HUDEP-2 (cell line): ENCODE data around the gene SAMHD1.
"Not testable (repeated sequence)": the region's sequence is repeated elsewhere in the genome, so short reads cannot be mapped to it uniquely, and the experiment has no call there.

Experiments
- DNase-seq, 76 experiments: peaks; one replicate each; lab custom pipeline; 2025; ENCODE audit not compliant: unreplicated experiment in 76 of 76; lab: John Stamatoyannopoulos, UW

SAMHD1 gene

DNA sequence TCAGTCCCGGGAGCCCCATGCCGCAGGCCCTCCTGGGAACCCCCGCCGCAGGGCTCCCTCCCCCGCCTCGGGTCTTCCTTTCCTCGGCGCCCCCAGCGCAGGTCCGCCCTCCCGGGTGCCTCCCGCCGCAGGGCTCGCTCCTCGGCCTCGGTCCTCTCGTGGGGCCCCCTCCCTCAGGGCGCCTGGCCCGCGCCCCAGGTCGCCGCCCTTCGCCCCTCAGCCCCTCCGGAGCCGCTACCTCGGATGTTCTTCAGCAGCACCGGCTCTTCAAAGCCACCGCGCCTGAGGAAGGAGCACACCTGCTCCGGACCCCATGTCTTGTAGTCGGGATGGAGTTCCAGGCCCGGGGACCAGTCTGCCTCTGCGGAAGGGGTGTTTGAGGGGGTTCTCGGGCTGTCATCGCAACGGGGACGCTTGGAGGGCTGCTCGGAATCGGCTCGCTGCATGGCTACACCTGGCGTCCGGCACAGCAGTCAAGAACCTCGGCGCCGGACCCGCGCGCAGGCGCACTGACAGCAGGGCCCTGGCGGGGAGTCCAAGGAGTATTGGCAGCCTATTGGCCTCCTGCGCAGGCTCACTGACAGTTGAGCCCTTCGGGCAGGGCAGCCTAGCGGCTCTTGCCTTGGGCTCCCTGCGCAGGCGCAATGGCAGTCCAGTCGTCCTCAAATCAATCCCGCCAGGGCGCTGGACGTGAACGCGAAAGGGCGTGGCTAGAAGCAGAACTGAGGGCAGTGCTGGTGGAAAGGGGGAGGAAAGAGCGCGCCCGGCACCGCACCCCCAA, at the start of gene SAMHD1:
Gene SAMHD1, minus strand, starts transcription at position 511 of the 781 bp plus-strand sequence. Its CDS starts 65 bp downstream, at position 446.
- DNase-seq: peak in 75 of 76 experiments; percentile 52 to 99 (median 94)

DNA sequence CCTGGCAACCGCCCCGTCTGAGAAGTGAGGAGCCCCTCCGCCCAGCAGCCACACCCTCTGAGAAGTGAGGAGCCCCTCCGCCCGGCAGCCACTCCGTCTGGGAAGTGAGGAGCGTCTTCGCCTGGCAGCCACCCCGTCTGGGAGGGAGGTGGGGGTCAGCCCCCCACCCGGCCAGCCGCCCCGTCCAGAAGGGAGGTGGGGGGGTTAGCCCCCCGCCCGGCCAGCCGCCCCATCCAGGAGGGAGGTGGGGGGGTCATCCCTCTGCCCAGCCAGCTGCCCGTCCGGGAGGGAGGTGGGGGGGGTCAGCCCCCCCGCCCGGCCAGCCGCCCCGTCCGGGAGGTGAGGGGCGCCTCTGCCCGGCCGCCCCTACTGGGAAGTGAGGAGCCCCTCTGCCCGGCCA, 48.7 kb upstream of the SAMHD1 start:
- DNase-seq: not testable (repeated sequence)

DNA sequence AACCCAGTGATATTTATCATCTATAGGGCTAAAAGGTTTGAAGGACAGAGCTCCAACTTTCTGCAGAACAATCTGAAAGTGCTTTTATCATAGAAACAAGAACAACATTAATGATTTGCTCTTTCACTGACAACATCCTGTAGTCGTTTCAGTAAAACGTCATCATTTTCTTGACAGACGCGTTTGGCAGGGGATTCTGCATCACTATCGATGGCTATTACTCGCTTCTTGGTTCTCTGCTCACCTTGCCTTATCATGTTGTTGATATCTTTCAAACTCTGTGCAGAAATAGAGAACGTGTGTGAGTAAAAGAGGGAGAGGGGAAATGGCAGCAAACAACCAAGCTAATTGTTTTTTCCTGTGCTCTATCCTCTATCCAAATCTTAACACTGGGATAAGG, 47.1 kb upstream of the SAMHD1 start:
- no peak for DNase-seq

DNA sequence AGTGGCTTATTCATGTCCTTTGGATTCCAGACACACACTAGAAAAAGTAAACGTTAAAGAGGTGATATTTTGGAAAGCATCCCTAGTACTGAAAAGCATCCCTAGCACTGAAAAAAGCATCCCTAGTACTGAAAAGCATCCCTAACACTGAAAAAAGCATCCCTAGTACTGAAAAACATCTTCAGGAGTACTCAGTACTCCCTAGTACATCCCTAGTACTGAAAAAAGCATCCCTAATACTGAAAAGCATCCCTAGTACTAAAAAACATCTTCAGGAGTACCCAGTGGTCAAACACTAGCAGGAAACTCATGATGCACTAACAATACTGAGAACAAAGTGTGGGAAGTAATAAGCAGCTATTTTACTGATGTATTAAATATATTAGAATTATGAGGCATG, 45.6 kb upstream of the SAMHD1 start:
- DNase-seq: no peak

DNA sequence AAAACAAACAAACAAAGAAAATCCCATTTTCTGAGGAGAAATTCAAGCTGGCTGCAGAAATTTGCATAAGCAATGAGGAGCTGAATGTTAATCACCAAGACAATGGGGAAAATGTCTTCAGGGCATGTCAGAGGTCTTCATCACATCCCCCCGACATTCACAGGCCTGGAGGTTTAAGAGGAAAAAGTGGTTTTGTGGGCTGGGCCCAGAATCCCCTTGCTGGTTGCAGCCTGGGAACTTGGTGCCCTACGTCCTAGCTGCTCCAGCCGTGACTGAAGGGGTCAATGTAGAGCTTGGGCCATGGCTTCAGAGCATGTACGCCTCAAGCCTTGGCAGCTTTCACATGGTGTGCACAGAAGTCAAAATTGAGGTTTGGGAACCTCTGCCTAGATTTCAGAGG, 42.7 kb upstream of the SAMHD1 start:
- not testable (repeated sequence) for DNase-seq

DNA sequence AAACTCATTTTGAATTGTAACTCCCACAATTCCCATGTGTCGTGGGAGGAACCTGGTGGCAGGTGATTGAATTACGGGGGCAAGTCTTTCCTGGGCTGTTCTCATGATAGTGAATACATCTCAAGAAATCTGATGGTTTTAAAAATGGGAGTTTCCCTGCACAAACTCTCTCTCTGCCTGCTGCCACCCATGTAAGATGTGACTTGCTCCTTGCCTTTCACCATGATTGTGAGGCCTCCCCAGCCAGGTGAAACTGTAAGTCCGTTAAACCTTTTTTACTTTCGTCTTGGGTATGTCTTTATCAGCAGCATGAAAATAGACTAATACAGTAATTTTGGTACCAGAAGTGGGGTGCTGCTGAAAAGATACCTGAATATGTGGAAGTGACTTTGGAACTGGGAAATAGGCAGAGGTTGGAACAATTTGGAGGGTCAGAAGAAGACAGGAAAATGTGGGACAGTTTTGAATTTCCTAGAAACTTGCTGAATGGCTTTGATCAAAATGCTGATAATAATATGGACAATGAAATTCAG, 41.4 kb upstream of the SAMHD1 start:
- peak in 1 of 76 experiments; percentile 5 for DNase-seq

DNA sequence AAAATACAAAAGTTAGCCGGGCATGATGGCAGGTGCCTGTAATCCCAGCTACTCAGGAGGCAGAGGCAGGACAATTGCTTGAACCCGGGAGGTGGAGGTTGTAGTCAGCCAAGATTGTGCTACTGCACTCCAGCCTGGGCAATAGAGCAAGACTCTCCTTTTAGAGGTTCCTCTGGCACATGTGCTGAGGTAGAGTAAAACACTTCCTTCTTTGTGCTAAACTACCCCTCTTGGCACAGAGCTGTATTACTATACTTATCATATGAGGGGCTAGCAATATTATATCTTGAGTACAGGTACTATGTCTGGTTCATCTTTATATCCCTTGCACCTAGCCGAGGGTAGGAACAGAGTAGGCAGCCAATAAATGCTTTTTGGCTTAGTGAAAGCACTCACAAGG, 40.2 kb upstream of the SAMHD1 start:
- DNase-seq: no peak

DNA sequence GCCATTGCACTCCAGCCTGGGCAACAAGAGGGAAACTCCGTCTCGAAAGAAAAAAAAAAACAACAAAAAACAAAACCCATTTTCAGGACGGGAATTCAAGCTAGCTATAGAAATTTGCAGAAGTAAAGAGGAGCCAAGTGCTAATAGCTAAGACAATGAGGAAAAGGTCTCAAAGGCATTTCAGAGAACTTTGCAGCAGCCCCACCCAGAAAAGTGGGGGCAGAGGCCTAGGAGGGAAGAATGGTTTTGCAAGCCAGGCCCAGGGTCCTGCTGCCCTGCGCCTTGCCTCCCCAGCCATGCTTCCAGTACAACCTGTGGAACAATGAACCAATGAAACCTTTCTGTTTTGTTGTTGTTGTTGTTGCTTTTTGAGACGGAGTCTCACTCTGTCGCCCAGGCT, 38.3 kb upstream of the SAMHD1 start:
- no peak for DNase-seq

DNA sequence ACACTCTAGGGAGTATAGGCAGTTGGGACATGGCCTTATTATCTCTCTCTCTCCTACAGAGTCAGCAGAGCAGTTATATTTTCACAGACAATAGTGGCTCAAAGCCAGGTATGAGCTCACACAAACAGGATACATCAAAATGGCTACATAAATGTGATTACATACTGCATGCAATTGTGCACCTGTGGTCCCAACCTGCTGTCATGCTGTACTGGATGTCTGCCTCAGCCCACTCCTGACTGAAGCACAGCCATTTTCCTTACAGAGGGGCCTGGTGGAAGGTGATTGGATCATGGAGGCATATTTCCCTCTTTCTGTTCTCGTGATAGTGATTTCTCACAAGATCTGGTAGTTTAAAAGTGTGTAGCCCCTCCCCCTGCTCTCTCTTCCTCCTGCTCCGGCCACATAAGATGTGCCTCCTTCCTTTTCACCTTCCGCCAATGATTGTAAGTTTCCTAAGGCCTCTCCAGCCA, 37.0 kb upstream of the SAMHD1 start:
- no peak for DNase-seq

DNA sequence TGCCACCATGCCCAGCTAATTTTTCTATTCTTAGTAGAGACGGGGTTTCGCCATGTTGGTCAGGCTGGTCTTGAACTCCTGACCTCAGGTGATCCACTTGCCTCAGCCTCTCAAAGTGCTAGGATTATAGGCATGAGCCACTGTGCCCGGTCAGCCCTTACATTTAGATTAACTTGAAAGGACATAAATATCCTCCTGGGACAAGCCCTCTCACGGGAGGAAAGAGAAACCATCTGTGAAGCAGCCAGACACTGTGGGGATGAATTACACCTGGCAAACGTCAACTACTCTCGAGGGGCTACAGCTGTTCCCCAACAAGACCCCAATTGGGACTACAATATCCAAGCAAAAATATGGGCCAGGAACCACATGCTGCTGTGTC, 32.7 kb upstream of the SAMHD1 start:
- no peak for DNase-seq

DNA sequence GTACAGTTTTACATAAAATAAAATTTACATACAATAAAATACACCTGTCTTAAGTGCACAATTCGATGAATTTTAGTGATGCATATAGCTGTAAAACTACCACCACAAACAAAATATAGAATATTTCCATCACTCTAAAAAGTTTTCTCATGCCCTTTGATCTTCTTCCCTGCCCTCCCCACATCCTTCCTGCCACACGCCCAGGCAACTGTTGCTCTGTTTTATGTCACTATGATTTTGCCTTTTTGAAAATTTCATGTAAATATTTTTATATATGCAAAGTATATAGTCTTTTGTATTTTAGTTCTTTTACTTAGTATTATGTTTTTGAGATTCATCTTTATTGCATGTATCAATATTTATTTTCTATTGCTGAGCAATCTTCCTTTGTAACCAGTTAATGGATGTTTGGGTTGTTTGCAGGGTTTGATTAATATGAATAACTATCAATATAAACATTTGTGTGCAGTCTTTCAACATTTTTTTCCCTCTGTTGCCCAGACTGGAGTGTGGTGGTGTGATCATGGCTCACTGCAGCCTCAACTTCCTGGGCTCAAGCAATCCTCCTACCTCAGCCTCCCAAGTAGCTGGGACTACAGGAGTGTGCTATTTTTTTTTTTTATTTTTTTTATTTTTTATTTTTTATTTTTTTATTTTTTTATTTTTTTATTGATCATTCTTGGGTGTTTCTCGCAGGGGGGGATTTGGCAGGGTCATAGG, 23.8 kb upstream of the SAMHD1 start:
- DNase-seq: no peak

DNA sequence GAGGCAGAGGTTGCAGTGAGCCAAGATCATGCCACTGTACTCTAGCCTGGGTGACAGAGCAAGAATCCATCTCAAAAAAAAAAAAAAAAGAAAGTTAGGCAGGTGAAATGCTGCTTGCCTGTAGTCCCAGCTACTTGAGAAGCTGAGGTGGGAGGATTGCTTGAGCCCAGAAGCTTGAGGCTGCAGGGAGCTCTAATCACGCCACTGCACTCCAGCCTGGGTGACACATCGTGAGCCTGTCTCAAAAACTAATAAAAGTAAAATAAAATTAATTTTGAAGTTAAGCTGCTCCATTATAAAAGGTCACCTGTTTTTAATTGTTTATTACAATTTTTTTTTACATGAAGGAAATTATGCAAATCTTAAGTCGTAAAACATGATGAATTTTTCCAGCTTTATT, 23.2 kb upstream of the SAMHD1 start:
- no peak for DNase-seq

DNA sequence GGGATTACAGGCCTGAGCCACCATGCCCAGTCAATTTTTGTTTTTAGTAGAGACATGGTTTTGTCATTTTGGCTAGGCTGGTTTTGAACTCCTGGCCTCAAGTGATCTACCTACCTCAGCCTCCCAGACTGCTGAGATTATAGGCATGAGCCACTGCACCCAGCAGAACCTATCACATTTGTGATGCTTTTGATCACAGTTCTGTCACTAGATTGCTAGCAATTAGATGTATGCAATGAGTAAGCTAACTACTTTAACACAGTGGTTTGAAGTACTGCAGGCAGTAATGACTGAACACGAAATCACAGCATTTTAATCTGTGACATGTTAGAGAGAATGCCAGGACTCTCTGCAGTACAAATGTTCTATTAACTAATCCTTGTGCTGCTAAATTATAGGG, 19.6 kb upstream of the SAMHD1 start:
- DNase-seq: no peak

DNA sequence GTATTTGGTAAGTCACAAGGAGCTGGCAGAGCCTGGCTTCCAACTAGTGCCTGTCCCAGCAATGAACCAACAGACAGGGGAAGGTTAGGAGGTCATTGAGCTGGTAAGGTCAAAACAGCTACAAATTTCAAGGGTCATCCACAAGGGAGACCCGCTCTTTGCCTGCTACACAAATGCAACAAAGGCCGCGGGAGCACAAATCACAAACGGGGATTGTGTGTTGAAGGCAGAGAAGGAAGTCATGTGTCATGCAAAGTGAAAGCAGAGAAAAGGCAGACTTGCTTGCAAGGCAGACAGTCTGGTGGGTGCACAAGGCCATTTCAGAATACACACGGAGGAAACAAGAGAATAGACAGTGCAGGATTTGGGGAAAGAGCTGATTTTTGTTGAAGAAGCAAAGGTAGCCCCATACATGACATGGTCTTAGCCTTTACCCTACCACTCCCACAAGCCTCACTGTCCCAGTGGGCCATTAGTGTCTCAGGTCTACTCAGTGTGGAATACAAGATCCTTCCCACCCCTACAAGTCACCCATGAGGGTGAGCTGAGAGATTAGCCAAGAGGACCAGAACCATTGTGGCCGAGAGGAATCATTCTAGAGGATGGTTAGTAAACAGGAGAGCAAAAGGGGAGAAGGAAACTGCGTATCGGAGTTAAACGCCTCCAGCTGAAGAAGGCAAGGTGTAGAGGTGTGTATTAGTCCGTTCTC, 18.1 kb upstream of the SAMHD1 start:
- DNase-seq: no peak

DNA sequence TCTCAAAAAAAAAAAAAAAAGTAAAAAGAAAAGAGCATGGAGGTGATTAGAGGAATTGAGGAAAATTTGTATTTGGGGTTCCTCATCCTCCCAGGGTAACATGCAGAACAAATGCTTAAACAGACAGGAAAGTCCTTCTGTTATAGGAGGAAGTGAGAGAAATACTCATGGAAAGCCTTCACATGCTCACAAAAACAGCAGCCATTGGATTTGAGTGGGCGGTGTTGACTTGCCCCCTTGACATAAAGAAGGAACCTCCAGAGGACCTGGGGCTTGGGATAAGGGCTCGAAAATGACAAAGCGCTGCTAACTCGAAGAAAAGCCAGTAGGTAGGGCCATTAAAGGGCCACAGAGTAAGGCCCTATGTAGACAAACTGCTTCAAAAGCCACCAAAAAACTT, 17.5 kb upstream of the SAMHD1 start:
- no peak for DNase-seq

DNA sequence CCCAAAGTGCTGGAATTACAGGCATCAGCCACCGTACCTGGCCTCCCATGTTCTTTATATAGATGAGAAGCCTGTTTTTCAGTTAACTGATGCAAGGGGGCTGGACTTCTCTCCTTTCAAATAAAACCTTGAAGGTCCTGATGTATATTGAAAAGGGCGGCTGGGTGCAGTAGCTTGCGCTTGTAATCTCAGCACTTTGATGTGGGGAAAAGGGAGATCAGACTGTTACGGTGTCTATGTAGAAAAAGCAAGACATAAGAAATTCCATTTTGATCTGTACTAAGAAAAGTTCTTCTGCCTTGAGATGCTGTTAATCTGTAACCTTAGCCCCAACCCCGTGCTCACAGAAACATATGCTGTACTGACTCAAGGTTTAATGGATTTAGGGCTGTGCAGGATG, 16.1 kb upstream of the SAMHD1 start:
- no peak for DNase-seq

DNA sequence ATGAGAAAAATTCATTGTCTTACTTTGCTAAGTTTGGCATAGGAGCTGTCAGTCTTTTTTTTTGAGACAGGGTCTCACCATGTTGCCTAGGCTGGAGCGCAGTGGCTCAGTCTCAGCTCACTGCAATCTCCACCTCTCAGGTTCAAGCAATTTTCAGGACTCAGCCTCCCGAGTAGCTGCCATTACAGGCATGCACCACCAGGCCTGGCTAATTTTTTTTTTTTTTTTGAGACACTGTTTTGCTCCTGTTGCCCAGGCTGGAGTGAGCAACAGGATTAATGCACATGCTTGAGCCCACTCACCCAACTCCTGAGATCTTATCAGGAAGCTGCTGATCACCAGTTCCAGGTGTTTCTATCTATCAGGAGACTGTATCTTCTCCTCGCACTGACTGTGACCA, 15.5 kb upstream of the SAMHD1 start:
- DNase-seq: not testable (repeated sequence)

DNA sequence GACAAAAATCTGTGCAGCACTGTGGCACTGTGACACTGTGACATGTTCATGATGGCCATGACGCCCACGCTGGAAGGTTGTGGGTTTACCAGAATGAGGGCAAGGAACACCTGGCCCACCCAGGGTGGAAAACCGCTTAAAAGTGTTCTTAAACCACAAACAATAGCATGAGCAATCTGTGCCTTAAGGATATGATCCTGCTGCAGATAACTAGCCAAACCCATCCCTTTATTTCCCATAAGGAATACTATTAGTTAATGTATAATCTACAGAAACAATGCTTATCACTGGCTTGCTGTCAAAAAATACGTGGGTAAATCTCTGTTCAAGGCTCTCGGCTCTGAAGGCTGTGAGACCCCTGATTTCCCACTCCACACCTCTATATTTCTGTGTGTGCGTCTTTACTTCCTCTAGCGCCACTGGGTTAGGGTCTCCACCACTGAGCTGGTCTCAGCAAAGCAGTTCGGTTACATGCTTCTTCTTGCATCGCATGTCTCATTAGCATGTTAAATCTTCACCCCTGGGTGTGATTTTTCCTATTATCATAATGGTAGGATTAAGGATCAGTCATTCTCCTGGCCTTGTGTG, 10.9 kb upstream of the SAMHD1 start:
- DNase-seq: not testable (repeated sequence)

DNA sequence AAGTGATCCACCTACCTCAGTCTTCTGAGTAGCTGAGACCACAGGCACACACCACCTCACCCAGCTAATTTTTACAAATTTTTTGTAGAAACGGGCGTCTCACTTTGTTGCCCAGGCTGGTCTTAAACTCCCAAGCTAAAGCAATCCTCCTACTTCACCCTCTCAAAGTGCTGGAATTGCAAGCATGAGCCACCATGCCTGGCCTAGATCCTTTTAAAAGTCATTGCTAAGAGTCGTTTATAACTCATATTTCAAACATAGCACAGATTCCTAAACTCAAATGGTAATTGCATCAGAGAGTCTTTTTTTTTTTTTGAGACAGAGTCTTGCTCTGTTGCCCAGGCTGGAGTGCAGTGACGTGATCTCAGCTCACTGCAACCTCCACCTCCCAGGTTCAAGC, 7.7 kb upstream of the SAMHD1 start:
- no peak for DNase-seq

DNA sequence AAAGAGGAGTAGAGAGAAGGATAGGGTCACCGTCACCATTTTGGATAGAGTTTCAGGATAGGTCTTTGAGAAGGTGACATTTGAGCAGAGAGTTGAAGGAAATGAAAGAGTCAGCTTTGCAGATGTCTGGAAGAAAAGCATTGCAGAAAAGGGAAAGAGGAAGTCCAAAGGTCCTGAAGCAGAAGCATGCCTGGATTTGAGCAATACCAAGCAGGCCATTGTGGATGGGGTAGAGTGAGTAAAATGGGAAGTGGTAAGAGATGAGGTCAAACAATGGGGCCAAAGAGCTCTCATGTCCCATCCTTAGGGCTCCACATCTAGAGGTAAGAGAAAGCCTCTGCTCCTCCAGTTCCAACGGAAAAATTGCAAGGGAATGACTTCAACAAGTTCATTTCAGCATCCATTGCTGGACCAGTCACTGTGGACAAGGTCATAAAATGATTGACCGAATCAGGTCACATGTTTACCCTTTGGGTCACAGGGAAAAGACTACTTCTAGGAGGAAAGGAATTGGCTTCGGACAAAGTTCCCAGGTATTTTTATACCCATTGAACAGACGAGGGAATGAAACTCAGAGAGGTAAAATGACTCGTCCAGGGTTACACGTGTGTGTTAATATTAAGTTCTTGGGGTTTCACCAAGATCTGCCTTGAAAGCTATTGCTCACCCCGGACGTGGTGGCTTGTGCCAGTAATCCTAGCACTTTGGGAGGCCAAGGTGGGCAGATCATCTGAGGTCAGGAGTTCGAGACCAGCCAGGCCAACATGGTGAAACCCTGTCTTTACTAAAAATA, 6.6 kb upstream of the SAMHD1 start:
- no peak for DNase-seq
